SK-N-SH (cell line): Measurements from ENCODE around the gene RAB7A. TPM values are rescaled to one million over a fixed set of nuclear protein-coding genes. Genes with fewer than 3 reads are reported as not detected.

Experiments used
- CTCF ChIA-PET: fragments of 300-600, 350-600 bp; formaldehyde crosslinking; extraction: SDS; loops from one replicate; lab custom pipeline; 2021; lab: Yijun Ruan, JAX
- POLR2A ChIA-PET: fragments of 350-600 bp; sonication (Branson Sonifier 250); formaldehyde crosslinking; extraction: SDS; loops from one replicate; lab custom pipeline; 2020; ENCODE audit warnings: antibody characterized with exemption, inconsistent platforms; lab: Yijun Ruan, JAX
- DNase-seq: peaks from one replicate; pipeline ENCODE4 v3.0.0; 2012
- H2AFZ ChIP-seq: fragments of 200-600 bp; sonication (generic); 2 replicates; pipeline ENCODE4 v1.8.1; 2016; ENCODE audit warnings: antibody characterized with exemption, mild to moderate bottlenecking, low read depth
- H3F3A ChIP-seq: fragments of 200-600 bp; sonication (generic); replicated peaks from 2 replicates; pipeline ENCODE3; 2016; ENCODE audit warnings: antibody characterized with exemption, mild to moderate bottlenecking; ENCODE audit not compliant: insufficient read depth
- H3K27ac ChIP-seq, 2 experiments: fragments of 200-500 bp in 1 of 2; fragments of 200-600 bp in 1 of 2; sonication (Bioruptor generic) in 1 of 2; sonication (generic), shearing (Covaris generic) in 1 of 2; 2 replicates each; pipeline versions ENCODE4 v1.5.1 to v1.6.1; 2014 to 2016; ENCODE audit warnings: low read depth in 2 of 2, inconsistent platforms in 1 of 2, low read length in 1 of 2, mild to moderate bottlenecking in 1 of 2, mixed read lengths in 1 of 2
- H3K27me3 ChIP-seq: fragments of 200-600 bp; sonication (generic), shearing (Covaris generic); 2 replicates; pipeline ENCODE4 v1.6.1; 2016; ENCODE audit warnings: mixed run types; ENCODE audit not compliant: insufficient read depth
- H3K36me3 ChIP-seq, 2 experiments: fragments of 200-500 bp in 1 of 2; fragments of 200-600 bp in 1 of 2; sonication (Bioruptor generic) in 1 of 2; sonication (generic) in 1 of 2; replicated peaks in 1 of 2; 2 replicates each; pipeline versions ENCODE3 to v1.5.1; 2014 to 2016; ENCODE audit warnings: low read length in 1 of 2, mild to moderate bottlenecking in 1 of 2; ENCODE audit not compliant: insufficient read depth in 2 of 2, control insufficient read depth in 1 of 2
- H3K4me1 ChIP-seq, 2 experiments: fragments of 200-500 bp in 1 of 2; fragments of 200-600 bp in 1 of 2; sonication (Bioruptor generic) in 1 of 2; sonication (generic), shearing (Covaris generic) in 1 of 2; 2 replicates each; pipeline versions ENCODE4 v1.5.1 to v1.6.1; 2014 to 2016; ENCODE audit warnings: low read depth in 1 of 2, low read length in 1 of 2, mixed run types in 1 of 2; ENCODE audit not compliant: insufficient read depth in 2 of 2, control insufficient read depth in 1 of 2
- H3K4me2 ChIP-seq: fragments of 200-600 bp; sonication (generic), shearing (Covaris generic); 2 replicates; pipeline ENCODE4 v1.6.1; 2017; ENCODE audit warnings: mixed run types
- H3K4me3 ChIP-seq, 2 experiments: fragments of 200-500 bp in 1 of 2; fragments of 200-600 bp in 1 of 2; sonication (Bioruptor generic) in 1 of 2; sonication (generic), shearing (Covaris generic) in 1 of 2; 2 replicates each; pipeline versions ENCODE4 v1.5.1 to v1.8.1; 2014 to 2016; ENCODE audit warnings: low read depth in 2 of 2, inconsistent platforms in 1 of 2, low read length in 1 of 2, mild to moderate bottlenecking in 1 of 2, mixed read lengths in 1 of 2, moderate library complexity in 1 of 2
- H3K79me2 ChIP-seq: fragments of 200-600 bp; sonication (generic); 2 replicates; pipeline ENCODE4 v1.8.1; 2017; ENCODE audit warnings: mild to moderate bottlenecking; ENCODE audit not compliant: insufficient read depth
- H3K9ac ChIP-seq: fragments of 200-600 bp; sonication (generic); 2 replicates; pipeline ENCODE4 v1.6.1; 2017; ENCODE audit warnings: mixed run types
- H3K9me2 ChIP-seq: fragments of 200-600 bp; sonication (generic); 2 replicates; pipeline ENCODE4 v1.6.1; 2017; ENCODE audit warnings: mixed run types
- H3K9me3 ChIP-seq: fragments of 200-600 bp; sonication (generic); 2 replicates; pipeline ENCODE4 v1.6.1; 2017; ENCODE audit warnings: mixed run types, mild to moderate bottlenecking, moderate library complexity
- H4K20me1 ChIP-seq: fragments of 200-600 bp; sonication (generic); 2 replicates; pipeline ENCODE4 v1.6.1; 2017; ENCODE audit warnings: mild to moderate bottlenecking, mixed run types; ENCODE audit not compliant: insufficient read depth
- ELF1 ChIP-seq: IDR thresholded peaks from 2 replicates; pipeline ENCODE4 v1.4.0; 2012
- FOSL2 ChIP-seq: IDR thresholded peaks from 2 replicates; pipeline ENCODE4 v1.4.0; 2012; ENCODE audit warnings: low read depth, mild to moderate bottlenecking, moderate library complexity, borderline replicate concordance
- FOXJ3 ChIP-seq: sonication (generic); formaldehyde crosslinking; IDR thresholded peaks from 2 replicates; pipeline ENCODE4 v1.5.1; 2020; ENCODE audit warnings: mild to moderate bottlenecking, missing genetic modification reagents
- GABPA ChIP-seq: IDR thresholded peaks from 2 replicates; pipeline ENCODE4 v1.4.0; 2012; ENCODE audit warnings: low read depth, mild to moderate bottlenecking
- MEF2A ChIP-seq: IDR thresholded peaks from 2 replicates; pipeline ENCODE4 v1.4.0; 2012; ENCODE audit warnings: low read depth, borderline replicate concordance
- MXI1 ChIP-seq: IDR thresholded peaks from 2 replicates; pipeline ENCODE4 v1.6.1; 2012; ENCODE audit warnings: mild to moderate bottlenecking, low read depth, low read length, improper control_type of control experiment
- NFIC ChIP-seq: IDR thresholded peaks from 2 replicates; pipeline ENCODE4 v1.4.0; 2012; ENCODE audit warnings: borderline replicate concordance
- PBX3 ChIP-seq: IDR thresholded peaks from 2 replicates; pipeline ENCODE4; 2012
- POLR2AphosphoS5 ChIP-seq: IDR thresholded peaks from 2 replicates; pipeline ENCODE4 v1.6.1; 2012; ENCODE audit warnings: low read depth, low read length
- RCOR1 ChIP-seq: fragments of 150-350 bp; IDR thresholded peaks from 2 replicates; pipeline ENCODE4 v1.6.1; 2017; ENCODE audit warnings: antibody characterized with exemption, low read length
- RFX5 ChIP-seq: IDR thresholded peaks from 2 replicates; pipeline ENCODE4 v1.6.1; 2012; ENCODE audit warnings: mild to moderate bottlenecking, improper control_type of control experiment, low read length
- RXRA ChIP-seq: IDR thresholded peaks from 2 replicates; pipeline ENCODE4 v1.4.0; 2012; ENCODE audit warnings: low read depth, mild to moderate bottlenecking, borderline replicate concordance
- SIN3A ChIP-seq: IDR thresholded peaks from 2 replicates; pipeline ENCODE4 v1.6.1; 2012; ENCODE audit warnings: low read depth, mild to moderate bottlenecking, low read length, moderate library complexity, borderline replicate concordance
- SMC3 ChIP-seq: IDR thresholded peaks from 2 replicates; pipeline ENCODE4 v1.6.1; 2012; ENCODE audit warnings: low read depth, low read length, improper control_type of control experiment
- TAF1 ChIP-seq: IDR thresholded peaks from 2 replicates; pipeline ENCODE4 v1.6.1; 2012; ENCODE audit warnings: low read depth, mild to moderate bottlenecking, low read length, moderate library complexity, borderline replicate concordance
- TEAD4 ChIP-seq: IDR thresholded peaks from 2 replicates; pipeline ENCODE4 v1.4.0; 2012; ENCODE audit warnings: mild to moderate bottlenecking, borderline replicate concordance; ENCODE audit not compliant: insufficient read depth
- YY1 ChIP-seq: IDR thresholded peaks from 2 replicates; pipeline ENCODE4 v1.4.0; 2012; ENCODE audit warnings: low read depth, mild to moderate bottlenecking
- WGBS: methylation state at CpG from one replicate; pipeline ENCODE4 v1.1.6; 2017; ENCODE audit warnings: low lambda C conversion rate; 5-methylcytosine and 5-hydroxymethylcytosine counted together
- polyA plus RNA-seq, 3 experiments: library from polyadenylated mRNA; depleted of rRNA; stranded (reverse); fragments of >200 nt; gene quantifications; 2 replicates each; pipeline ENCODE4 v1.2.3, GENCODE V29; 2012
- TF ChIP-seq, protein P1 (sequence below): IDR thresholded peaks from 2 replicates; pipeline ENCODE4 v1.4.0; 2012; ENCODE audit warnings: low read depth
- TF ChIP-seq, protein P2 (sequence below): IDR thresholded peaks from 2 replicates; pipeline ENCODE4 v1.6.1; 2012; ENCODE audit warnings: mild to moderate bottlenecking, low read depth, low read length, moderate library complexity
- TF ChIP-seq, protein P3 (sequence below): fragments of 200-600 bp; sonication (generic); IDR thresholded peaks from 2 replicates; pipeline ENCODE4 v1.6.1; 2017; ENCODE audit warnings: antibody characterized with exemption, mild to moderate bottlenecking, moderate library complexity

Gene RAB7A
- polyA plus RNA-seq, 1 of the 3 experiments (the other 2 are of a cell fraction) = 271 TPM

DNA sequence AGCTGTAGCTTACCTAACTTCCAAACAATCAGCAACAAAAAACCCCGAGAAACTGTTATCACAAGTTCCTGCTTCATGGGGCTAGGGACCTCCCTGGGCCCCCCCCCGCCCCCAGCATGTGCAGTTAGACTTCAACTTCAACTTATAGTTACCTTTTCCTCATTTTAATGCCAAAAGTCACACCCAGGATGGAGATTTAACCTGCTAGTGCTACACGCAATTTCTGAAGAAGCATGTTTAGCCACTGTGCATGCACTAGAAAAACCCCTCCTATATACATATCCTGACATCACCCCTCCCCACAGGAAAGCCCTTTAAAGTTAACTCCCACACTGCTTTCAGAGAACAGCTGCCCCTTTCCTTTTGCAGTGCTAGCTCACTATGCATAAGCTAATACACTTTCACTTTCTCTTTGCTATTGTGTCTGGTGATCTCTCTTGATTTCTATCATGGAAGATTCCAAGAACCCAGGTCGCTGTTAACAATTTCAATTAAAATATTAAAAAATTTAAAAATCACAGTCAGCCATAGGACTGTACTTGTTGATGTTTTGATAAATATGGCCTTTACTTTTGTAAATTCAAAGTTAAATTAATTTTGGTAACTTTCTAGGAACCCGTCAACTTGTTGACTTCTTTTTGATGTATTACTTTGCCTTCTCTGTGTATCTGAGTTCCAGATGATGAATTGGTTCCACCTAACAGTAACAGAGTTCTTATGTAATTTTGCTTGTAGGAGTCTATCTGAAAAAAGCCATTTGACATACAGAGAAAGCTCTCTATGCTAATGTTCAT, 78.2 kb downstream of the RAB7A start:
- DNase-seq = no peak
- WGBS = 82% methylated on average over 5 of the region's 5 CpGs
- Histone ChIP-seq H3K4me2 (peak overlapping the region; percentile 54), H3K27ac (peak overlapping the region in 1 of 2 experiments; percentile 8; a peak in 2 of 4 replicates), H3K27me3 (no peaks in the 10 kb centered on the region), H3K36me3 (peaks cover 52 to 67% of the 10 kb centered on the region in 2 experiments), H4K20me1 (peaks cover 21% of the 10 kb centered on the region), H3K9me3 (no peaks in the 10 kb centered on the region), H3F3A (peaks cover 4% of the 10 kb centered on the region), H3K4me3 (0 out of 4 replicates have a peak overlapping the region, but pooled peaks of 1 of the 2 experiments have one; percentile 1), H3K79me2 (peaks cover 43% of the 10 kb centered on the region), H2AFZ (no peak overlapping the region), H3K4me1 (peaks cover 0 to 13% of the 10 kb centered on the region in 2 experiments), H3K9me2 (no peaks in the 10 kb centered on the region), H3K9ac (no peak overlapping the region)
- POLR2A ChIA-PET = no interaction called here
- no peak for TF ChIP-seq SMC3
- no peak for TF ChIP-seq PBX3
- no peak for TF ChIP-seq RFX5
- TF ChIP-seq, protein P1, sequence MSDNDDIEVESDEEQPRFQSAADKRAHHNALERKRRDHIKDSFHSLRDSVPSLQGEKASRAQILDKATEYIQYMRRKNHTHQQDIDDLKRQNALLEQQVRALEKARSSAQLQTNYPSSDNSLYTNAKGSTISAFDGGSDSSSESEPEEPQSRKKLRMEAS = no peak
- TF ChIP-seq NFIC = no peak
- no peak for TF ChIP-seq RCOR1
- no peak for TF ChIP-seq ELF1
- TF ChIP-seq, protein P2, sequence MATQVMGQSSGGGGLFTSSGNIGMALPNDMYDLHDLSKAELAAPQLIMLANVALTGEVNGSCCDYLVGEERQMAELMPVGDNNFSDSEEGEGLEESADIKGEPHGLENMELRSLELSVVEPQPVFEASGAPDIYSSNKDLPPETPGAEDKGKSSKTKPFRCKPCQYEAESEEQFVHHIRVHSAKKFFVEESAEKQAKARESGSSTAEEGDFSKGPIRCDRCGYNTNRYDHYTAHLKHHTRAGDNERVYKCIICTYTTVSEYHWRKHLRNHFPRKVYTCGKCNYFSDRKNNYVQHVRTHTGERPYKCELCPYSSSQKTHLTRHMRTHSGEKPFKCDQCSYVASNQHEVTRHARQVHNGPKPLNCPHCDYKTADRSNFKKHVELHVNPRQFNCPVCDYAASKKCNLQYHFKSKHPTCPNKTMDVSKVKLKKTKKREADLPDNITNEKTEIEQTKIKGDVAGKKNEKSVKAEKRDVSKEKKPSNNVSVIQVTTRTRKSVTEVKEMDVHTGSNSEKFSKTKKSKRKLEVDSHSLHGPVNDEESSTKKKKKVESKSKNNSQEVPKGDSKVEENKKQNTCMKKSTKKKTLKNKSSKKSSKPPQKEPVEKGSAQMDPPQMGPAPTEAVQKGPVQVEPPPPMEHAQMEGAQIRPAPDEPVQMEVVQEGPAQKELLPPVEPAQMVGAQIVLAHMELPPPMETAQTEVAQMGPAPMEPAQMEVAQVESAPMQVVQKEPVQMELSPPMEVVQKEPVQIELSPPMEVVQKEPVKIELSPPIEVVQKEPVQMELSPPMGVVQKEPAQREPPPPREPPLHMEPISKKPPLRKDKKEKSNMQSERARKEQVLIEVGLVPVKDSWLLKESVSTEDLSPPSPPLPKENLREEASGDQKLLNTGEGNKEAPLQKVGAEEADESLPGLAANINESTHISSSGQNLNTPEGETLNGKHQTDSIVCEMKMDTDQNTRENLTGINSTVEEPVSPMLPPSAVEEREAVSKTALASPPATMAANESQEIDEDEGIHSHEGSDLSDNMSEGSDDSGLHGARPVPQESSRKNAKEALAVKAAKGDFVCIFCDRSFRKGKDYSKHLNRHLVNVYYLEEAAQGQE = no peak
- no peak for TF ChIP-seq FOXJ3 (CRISPR knock-in tag)
- no peak for TF ChIP-seq RXRA
- TF ChIP-seq YY1 = no peak
- CTCF ChIA-PET = interaction anchor here (1.4 kb wide), 1 partner anchor 9 kb away, joined by 4 read pairs; no protein-coding TSS in a partner anchor

DNA sequence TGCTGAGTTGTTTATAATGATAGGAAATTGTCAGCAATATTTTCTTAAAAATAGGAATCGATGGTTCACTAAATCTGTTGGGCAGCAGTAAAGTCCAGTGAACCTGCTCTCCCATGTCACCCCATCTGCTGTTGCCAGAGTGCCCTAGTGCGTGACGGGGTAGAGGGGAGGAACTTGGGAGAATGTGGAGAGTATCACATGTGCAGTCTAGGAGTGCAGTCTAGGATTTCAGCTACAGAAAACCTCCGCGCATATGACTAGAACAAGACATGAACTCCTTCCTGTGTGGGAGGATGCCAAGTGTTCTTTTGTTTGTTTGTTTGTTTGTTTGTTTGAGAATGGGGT, 78.8 kb downstream of the RAB7A start:
- TF ChIP-seq RXRA (no peak), SIN3A (no peak), TEAD4 (no peak), TAF1 (no peak), MXI1 (no peak), POLR2AphosphoS5 (no peak), MEF2A (no peak), GABPA (no peak), FOSL2 (no peak)
- TF ChIP-seq, protein P3, sequence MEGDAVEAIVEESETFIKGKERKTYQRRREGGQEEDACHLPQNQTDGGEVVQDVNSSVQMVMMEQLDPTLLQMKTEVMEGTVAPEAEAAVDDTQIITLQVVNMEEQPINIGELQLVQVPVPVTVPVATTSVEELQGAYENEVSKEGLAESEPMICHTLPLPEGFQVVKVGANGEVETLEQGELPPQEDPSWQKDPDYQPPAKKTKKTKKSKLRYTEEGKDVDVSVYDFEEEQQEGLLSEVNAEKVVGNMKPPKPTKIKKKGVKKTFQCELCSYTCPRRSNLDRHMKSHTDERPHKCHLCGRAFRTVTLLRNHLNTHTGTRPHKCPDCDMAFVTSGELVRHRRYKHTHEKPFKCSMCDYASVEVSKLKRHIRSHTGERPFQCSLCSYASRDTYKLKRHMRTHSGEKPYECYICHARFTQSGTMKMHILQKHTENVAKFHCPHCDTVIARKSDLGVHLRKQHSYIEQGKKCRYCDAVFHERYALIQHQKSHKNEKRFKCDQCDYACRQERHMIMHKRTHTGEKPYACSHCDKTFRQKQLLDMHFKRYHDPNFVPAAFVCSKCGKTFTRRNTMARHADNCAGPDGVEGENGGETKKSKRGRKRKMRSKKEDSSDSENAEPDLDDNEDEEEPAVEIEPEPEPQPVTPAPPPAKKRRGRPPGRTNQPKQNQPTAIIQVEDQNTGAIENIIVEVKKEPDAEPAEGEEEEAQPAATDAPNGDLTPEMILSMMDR = no peak
- DNase-seq = no peak
- Histone ChIP-seq H3K9me3 (no peaks in the 10 kb centered on the region), H2AFZ (no peak overlapping the region), H3K4me2 (peak overlapping the region; percentile 54; the same call in 1 of the 2 replicates), H3K79me2 (peaks cover 39% of the 10 kb centered on the region), H3K27ac (peak overlapping the region in 1 of 2 experiments; percentile 57; a peak in 3 of 4 replicates), H3F3A (peaks cover 4% of the 10 kb centered on the region), H3K4me3 (no peak overlapping the region), H3K4me1 (peaks cover 0 to 13% of the 10 kb centered on the region in 2 experiments), H3K9me2 (no peaks in the 10 kb centered on the region), H3K9ac (no peak overlapping the region), H3K27me3 (no peaks in the 10 kb centered on the region), H4K20me1 (peaks cover 21% of the 10 kb centered on the region), H3K36me3 (peaks cover 46 to 66% of the 10 kb centered on the region in 2 experiments)
- CTCF ChIA-PET = interaction anchor here (1.4 kb wide), 1 partner anchor 9 kb away, joined by 4 read pairs; no protein-coding TSS in a partner anchor
- WGBS = 95% methylated on average over 5 of the region's 5 CpGs
- POLR2A ChIA-PET = no interaction called here
